Dendritic cell treated with granulocyte-macrophage colony-stimulating factor and Interleukin-4, amounts not matched to agents 40 ng/mL and 50 ng/mL, for 4 days (primary cell): ENCODE data around the gene AQP2.

Experiments used
- H3K27ac Mint-ChIP-seq: one replicate; pipeline ENCODE4 v1.8.0; 2022; ENCODE audit warnings: mild to moderate bottlenecking, mixed read lengths
- H3K27me3 Mint-ChIP-seq: one replicate; pipeline ENCODE4 v1.8.0; 2022; ENCODE audit warnings: mild to moderate bottlenecking, mixed read lengths
- H3K36me3 Mint-ChIP-seq: one replicate; pipeline ENCODE4 v1.8.0; 2022; ENCODE audit warnings: low read depth, mixed read lengths
- H3K4me1 Mint-ChIP-seq: one replicate; pipeline ENCODE4 v1.8.0; 2022; ENCODE audit warnings: low read depth, mixed read lengths
- H3K4me3 Mint-ChIP-seq: one replicate; pipeline ENCODE4 v1.8.0; 2022; ENCODE audit warnings: mild to moderate bottlenecking, moderate library complexity, mixed read lengths
- H3K9me3 Mint-ChIP-seq: one replicate; pipeline ENCODE4 v1.8.0; 2022; ENCODE audit warnings: mixed read lengths
- intact Hi-C: fragments of 100-400 bp; cut with micrococcal nuclease; formaldehyde crosslinking; loops from one replicate; pipeline ENCODE4 v1.15.0; 2022

The AQP2 gene

GRCh38 chr12:50006280-50006679 is 55.7 kb downstream of the AQP2 start:
- H3K27me3 Mint-ChIP-seq = no peaks in the 10 kb centered on the region
- H3K36me3 Mint-ChIP-seq = peaks cover 51% of the 10 kb centered on the region
- intact Hi-C loops = no loop called here
- H3K27ac Mint-ChIP-seq = no peak overlapping the region
- peaks cover 10% of the 10 kb centered on the region for H3K4me1 Mint-ChIP-seq
- H3K4me3 Mint-ChIP-seq = no peak overlapping the region
- no peaks in the 10 kb centered on the region for H3K9me3 Mint-ChIP-seq

DNA sequence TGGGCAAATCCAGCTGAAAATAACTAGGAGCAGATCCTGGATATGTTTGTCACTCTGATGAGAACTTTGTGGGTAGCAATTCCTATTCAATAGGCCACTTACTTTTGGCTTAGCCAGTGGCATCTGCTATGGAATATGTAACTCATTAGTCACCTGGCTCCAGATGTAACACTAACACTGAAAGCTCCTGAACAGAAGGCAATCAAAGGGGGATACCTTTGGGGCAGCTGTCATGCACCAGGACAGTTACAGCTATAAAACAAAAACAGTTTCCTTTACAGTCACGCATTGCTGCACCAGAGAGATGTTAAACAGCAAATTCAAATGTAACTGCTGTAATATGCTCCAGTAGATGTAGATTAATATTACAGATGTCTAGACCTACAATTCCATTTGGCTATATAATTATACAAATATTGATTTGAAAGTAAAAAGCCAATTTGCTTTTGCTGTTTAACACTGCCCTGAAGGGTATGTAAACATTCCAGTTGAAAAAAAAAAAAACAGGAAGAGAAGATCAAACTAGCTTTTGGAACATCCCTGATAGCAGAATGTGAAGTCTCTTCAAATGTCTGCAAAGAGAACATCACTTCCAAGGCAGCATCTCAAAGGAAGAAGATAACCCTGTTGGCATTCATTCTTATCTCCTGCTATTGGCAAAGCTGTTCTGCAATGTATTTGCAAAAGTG is 56.4 kb downstream of the AQP2 start:
- no peaks in the 10 kb centered on the region for H3K27me3 Mint-ChIP-seq
- H3K27ac Mint-ChIP-seq = no peak overlapping the region
- no peak overlapping the region for H3K4me3 Mint-ChIP-seq
- no peaks in the 10 kb centered on the region for H3K9me3 Mint-ChIP-seq
- H3K4me1 Mint-ChIP-seq = peaks cover 10% of the 10 kb centered on the region
- intact Hi-C loops = no loop called here
- H3K36me3 Mint-ChIP-seq = peaks cover 45% of the 10 kb centered on the region
